ENCODE measurements around the gene NELL2. TPM values are rescaled to one million over a fixed set of nuclear protein-coding genes. Genes with fewer than 3 reads are reported as not detected.

Gene NELL2
- total and polyA plus RNA-seq, 8 donors, result 0.50 to 133 (median 3.1) TPM

GRCh38 chr12:44523828-44524227 is 352.3 kb downstream of the NELL2 start:
- Histone ChIP-seq H3K27me3 (no peaks in the 10 kb centered on the region), H3K36me3 (no peaks in the 10 kb centered on the region), H3K4me1 (no peaks in the 10 kb centered on the region), H3K27ac (no peak overlapping the region), H3K4me3 (no peak overlapping the region), H3K9me3 (no peaks in the 10 kb centered on the region)
- 71 to 98% (median 83%) methylated on average over 2 of the region's 2 CpGs for WGBS, 5 donors
- no peak for TF ChIP-seq EP300 (IDR thresholded peaks at IDR 0.05)
- TF ChIP-seq POLR2A (IDR thresholded peaks at IDR 0.05), result no peak
- TF ChIP-seq CTCF (IDR thresholded peaks at IDR 0.05), result no peak
- no peak for TF ChIP-seq POLR2AphosphoS5 (IDR thresholded peaks at IDR 0.05)
- intact Hi-C loops (cut with DNase I; ENCODE audit: low total_unique reads), result no loop called here
- DNase-seq, result no peak

GRCh38 chr12:44521702-44522101 is 354.4 kb downstream of the NELL2 start:
- Histone ChIP-seq H3K27ac (no peak overlapping the region), H3K4me1 (no peaks in the 10 kb centered on the region), H3K36me3 (no peaks in the 10 kb centered on the region), H3K4me3 (no peak overlapping the region), H3K9me3 (no peaks in the 10 kb centered on the region), H3K27me3 (no peaks in the 10 kb centered on the region)
- intact Hi-C loops (cut with DNase I; ENCODE audit: low total_unique reads), result no loop called here
- TF ChIP-seq POLR2A (IDR thresholded peaks at IDR 0.05), result no peak
- no peak for TF ChIP-seq EP300 (IDR thresholded peaks at IDR 0.05)
- TF ChIP-seq CTCF (IDR thresholded peaks at IDR 0.05), result no peak
- TF ChIP-seq POLR2AphosphoS5 (IDR thresholded peaks at IDR 0.05), result no peak
- DNase-seq, result no peak
- WGBS, 5 donors, result 70 to 82% (median 76%) methylated on average over 3 of the region's 3 CpGs

GRCh38 chr12:44519931-44520330 is 356.2 kb downstream of the NELL2 start:
- Histone ChIP-seq H3K36me3 (no peaks in the 10 kb centered on the region), H3K27ac (no peak overlapping the region), H3K27me3 (no peaks in the 10 kb centered on the region), H3K4me3 (no peak overlapping the region), H3K9me3 (no peaks in the 10 kb centered on the region), H3K4me1 (no peaks in the 10 kb centered on the region)
- TF ChIP-seq POLR2A (IDR thresholded peaks at IDR 0.05), result no peak
- no peak for TF ChIP-seq CTCF (IDR thresholded peaks at IDR 0.05)
- no peak for TF ChIP-seq EP300 (IDR thresholded peaks at IDR 0.05)
- no peak for TF ChIP-seq POLR2AphosphoS5 (IDR thresholded peaks at IDR 0.05)
- WGBS, 5 donors, result 88 to 93% (median 90%) methylated on average over 6 of the region's 6 CpGs
- intact Hi-C loops (cut with DNase I; ENCODE audit: low total_unique reads), result no loop called here
- no peak for DNase-seq

- intact Hi-C loops (cut with DNase I; ENCODE audit: low total_unique reads), result no loop called here
- Histone ChIP-seq H3K27me3 (no peaks in the 10 kb centered on the region), H3K4me1 (no peaks in the 10 kb centered on the region), H3K9me3 (no peaks in the 10 kb centered on the region), H3K4me3 (no peak overlapping the region), H3K27ac (no peak overlapping the region), H3K36me3 (no peaks in the 10 kb centered on the region)
- no peak for DNase-seq
- TF ChIP-seq POLR2A (IDR thresholded peaks at IDR 0.05), result no peak
- TF ChIP-seq EP300 (IDR thresholded peaks at IDR 0.05), result no peak
- TF ChIP-seq CTCF (IDR thresholded peaks at IDR 0.05), result no peak
- no peak for TF ChIP-seq POLR2AphosphoS5 (IDR thresholded peaks at IDR 0.05)
Observed at GRCh38 chr12:44511289-44511688, 364.8 kb downstream of the NELL2 start.

Data from stomach (tissue), 9 donors.